SK-N-SH (cell line): ENCODE data around the gene KIF5B. TPM values are rescaled to one million over a fixed set of nuclear protein-coding genes. Genes with fewer than 3 reads are reported as not detected.

Experiments
- CTCF ChIA-PET: fragments of 300-600, 350-600 bp; formaldehyde crosslinking; extraction: SDS; loops from one replicate; lab custom pipeline; 2021; lab: Yijun Ruan, JAX
- POLR2A ChIA-PET: fragments of 350-600 bp; sonication (Branson Sonifier 250); formaldehyde crosslinking; extraction: SDS; loops from one replicate; lab custom pipeline; 2020; ENCODE audit warnings: antibody characterized with exemption, inconsistent platforms; lab: Yijun Ruan, JAX
- DNase-seq: peaks from one replicate; pipeline ENCODE4 v3.0.0; 2012
- H2AFZ ChIP-seq: fragments of 200-600 bp; sonication (generic); 2 replicates; pipeline ENCODE4 v1.8.1; 2016; ENCODE audit warnings: antibody characterized with exemption, mild to moderate bottlenecking, low read depth
- H3F3A ChIP-seq: fragments of 200-600 bp; sonication (generic); replicated peaks from 2 replicates; pipeline ENCODE3; 2016; ENCODE audit warnings: antibody characterized with exemption, mild to moderate bottlenecking; ENCODE audit not compliant: insufficient read depth
- H3K27ac ChIP-seq, 2 experiments: fragments of 200-500 bp in 1 of 2; fragments of 200-600 bp in 1 of 2; sonication (Bioruptor generic) in 1 of 2; sonication (generic), shearing (Covaris generic) in 1 of 2; 2 replicates each; pipeline versions ENCODE4 v1.5.1 to v1.6.1; 2014 to 2016; ENCODE audit warnings: low read depth in 2 of 2, inconsistent platforms in 1 of 2, low read length in 1 of 2, mild to moderate bottlenecking in 1 of 2, mixed read lengths in 1 of 2
- H3K27me3 ChIP-seq: fragments of 200-600 bp; sonication (generic), shearing (Covaris generic); 2 replicates; pipeline ENCODE4 v1.6.1; 2016; ENCODE audit warnings: mixed run types; ENCODE audit not compliant: insufficient read depth
- H3K36me3 ChIP-seq, 2 experiments: fragments of 200-500 bp in 1 of 2; fragments of 200-600 bp in 1 of 2; sonication (Bioruptor generic) in 1 of 2; sonication (generic) in 1 of 2; replicated peaks in 1 of 2; 2 replicates each; pipeline versions ENCODE3 to v1.5.1; 2014 to 2016; ENCODE audit warnings: low read length in 1 of 2, mild to moderate bottlenecking in 1 of 2; ENCODE audit not compliant: insufficient read depth in 2 of 2, control insufficient read depth in 1 of 2
- H3K4me1 ChIP-seq, 2 experiments: fragments of 200-500 bp in 1 of 2; fragments of 200-600 bp in 1 of 2; sonication (Bioruptor generic) in 1 of 2; sonication (generic), shearing (Covaris generic) in 1 of 2; 2 replicates each; pipeline versions ENCODE4 v1.5.1 to v1.6.1; 2014 to 2016; ENCODE audit warnings: low read depth in 1 of 2, low read length in 1 of 2, mixed run types in 1 of 2; ENCODE audit not compliant: insufficient read depth in 2 of 2, control insufficient read depth in 1 of 2
- H3K4me2 ChIP-seq: fragments of 200-600 bp; sonication (generic), shearing (Covaris generic); 2 replicates; pipeline ENCODE4 v1.6.1; 2017; ENCODE audit warnings: mixed run types
- H3K4me3 ChIP-seq, 2 experiments: fragments of 200-500 bp in 1 of 2; fragments of 200-600 bp in 1 of 2; sonication (Bioruptor generic) in 1 of 2; sonication (generic), shearing (Covaris generic) in 1 of 2; 2 replicates each; pipeline versions ENCODE4 v1.5.1 to v1.8.1; 2014 to 2016; ENCODE audit warnings: low read depth in 2 of 2, inconsistent platforms in 1 of 2, low read length in 1 of 2, mild to moderate bottlenecking in 1 of 2, mixed read lengths in 1 of 2, moderate library complexity in 1 of 2
- H3K79me2 ChIP-seq: fragments of 200-600 bp; sonication (generic); 2 replicates; pipeline ENCODE4 v1.8.1; 2017; ENCODE audit warnings: mild to moderate bottlenecking; ENCODE audit not compliant: insufficient read depth
- H3K9ac ChIP-seq: fragments of 200-600 bp; sonication (generic); 2 replicates; pipeline ENCODE4 v1.6.1; 2017; ENCODE audit warnings: mixed run types
- H3K9me2 ChIP-seq: fragments of 200-600 bp; sonication (generic); 2 replicates; pipeline ENCODE4 v1.6.1; 2017; ENCODE audit warnings: mixed run types
- H3K9me3 ChIP-seq: fragments of 200-600 bp; sonication (generic); 2 replicates; pipeline ENCODE4 v1.6.1; 2017; ENCODE audit warnings: mixed run types, mild to moderate bottlenecking, moderate library complexity
- H4K20me1 ChIP-seq: fragments of 200-600 bp; sonication (generic); 2 replicates; pipeline ENCODE4 v1.6.1; 2017; ENCODE audit warnings: mild to moderate bottlenecking, mixed run types; ENCODE audit not compliant: insufficient read depth
- EZH2phosphoT487 ChIP-seq: fragments of 200-600 bp; sonication (generic); IDR thresholded peaks from 2 replicates; pipeline ENCODE4 v1.6.1; 2017; ENCODE audit warnings: low read depth, mixed run types, mild to moderate bottlenecking, antibody characterized with exemption, moderate library complexity, borderline replicate concordance
- FOSL2 ChIP-seq: IDR thresholded peaks from 2 replicates; pipeline ENCODE4 v1.4.0; 2012; ENCODE audit warnings: low read depth, mild to moderate bottlenecking, moderate library complexity, borderline replicate concordance
- FOXM1 ChIP-seq: IDR thresholded peaks from 2 replicates; pipeline ENCODE4 v1.4.0; 2012; ENCODE audit warnings: low read depth, mild to moderate bottlenecking
- IRF3 ChIP-seq: fragments of 150-350 bp; IDR thresholded peaks from 2 replicates; pipeline ENCODE4 v1.6.1; 2016; ENCODE audit warnings: mild to moderate bottlenecking, low read depth, low read length
- MAX ChIP-seq: IDR thresholded peaks from 2 replicates; pipeline ENCODE4 v1.4.0; 2012; ENCODE audit warnings: low read depth
- MXI1 ChIP-seq: IDR thresholded peaks from 2 replicates; pipeline ENCODE4 v1.6.1; 2012; ENCODE audit warnings: mild to moderate bottlenecking, low read depth, low read length, improper control_type of control experiment
- NFIC ChIP-seq: IDR thresholded peaks from 2 replicates; pipeline ENCODE4 v1.4.0; 2012; ENCODE audit warnings: borderline replicate concordance
- PBX3 ChIP-seq: IDR thresholded peaks from 2 replicates; pipeline ENCODE4; 2012
- POLR2AphosphoS5 ChIP-seq: IDR thresholded peaks from 2 replicates; pipeline ENCODE4 v1.6.1; 2012; ENCODE audit warnings: low read depth, low read length
- RAD21 ChIP-seq: IDR thresholded peaks from 2 replicates; pipeline ENCODE4 v1.6.1; 2012; ENCODE audit warnings: mild to moderate bottlenecking, low read length
- RCOR1 ChIP-seq: fragments of 150-350 bp; IDR thresholded peaks from 2 replicates; pipeline ENCODE4 v1.6.1; 2017; ENCODE audit warnings: antibody characterized with exemption, low read length
- REST ChIP-seq: IDR thresholded peaks from 2 replicates; pipeline ENCODE4 v1.6.1; 2012; ENCODE audit warnings: mild to moderate bottlenecking, low read depth, low read length, moderate library complexity
- RXRA ChIP-seq: IDR thresholded peaks from 2 replicates; pipeline ENCODE4 v1.4.0; 2012; ENCODE audit warnings: low read depth, mild to moderate bottlenecking, borderline replicate concordance
- TAF1 ChIP-seq: IDR thresholded peaks from 2 replicates; pipeline ENCODE4 v1.6.1; 2012; ENCODE audit warnings: low read depth, mild to moderate bottlenecking, low read length, moderate library complexity, borderline replicate concordance
- TCF12 ChIP-seq: IDR thresholded peaks from 2 replicates; pipeline ENCODE4 v1.4.0; 2012
- USF2 ChIP-seq: fragments of 150-350 bp; IDR thresholded peaks from 2 replicates; pipeline ENCODE4 v1.6.1; 2017; ENCODE audit warnings: antibody characterized with exemption, low read length, low read depth, borderline replicate concordance
- WGBS: methylation state at CpG from one replicate; pipeline ENCODE4 v1.1.6; 2017; ENCODE audit warnings: low lambda C conversion rate; 5-methylcytosine and 5-hydroxymethylcytosine counted together
- polyA plus RNA-seq, 3 experiments: library from polyadenylated mRNA; depleted of rRNA; stranded (reverse); fragments of >200 nt; gene quantifications; 2 replicates each; pipeline ENCODE4 v1.2.3, GENCODE V29; 2012

The KIF5B gene
- polyA plus RNA-seq, 1 of the 3 experiments (the other 2 are of a cell fraction), result 15.7 TPM

- no peak overlapping the region for H3K9ac ChIP-seq
- ChIA-PET POLR2A (no interaction called here), CTCF (no interaction called here)
- H3K36me3 ChIP-seq, result peaks cover 6 to 17% of the 10 kb centered on the region in 2 experiments
- H3K4me1 ChIP-seq, result peaks cover 0 to 9% of the 10 kb centered on the region in 2 experiments; a peak in 1 of 4 replicates
- H3F3A ChIP-seq, result peaks cover 3% of the 10 kb centered on the region
- 100% methylated on average over 1 of the region's 1 CpG for WGBS
- no peak for DNase-seq
- no peak overlapping the region for H3K27ac ChIP-seq
- H3K79me2 ChIP-seq, result peaks cover 9% of the 10 kb centered on the region
- TF ChIP-seq FOSL2 (no peak), POLR2AphosphoS5 (no peak), FOXM1 (no peak), EZH2phosphoT487 (no peak), USF2 (no peak), RCOR1 (no peak), RAD21 (no peak), IRF3 (no peak), RXRA (no peak), TCF12 (no peak), TAF1 (no peak), MAX (no peak), MXI1 (no peak), NFIC (no peak), REST (no peak), PBX3 (no peak)
- H3K4me3 ChIP-seq, result no peak overlapping the region
- no peaks in the 10 kb centered on the region for H4K20me1 ChIP-seq
- no peak overlapping the region for H2AFZ ChIP-seq
- no peaks in the 10 kb centered on the region for H3K9me2 ChIP-seq
- no peaks in the 10 kb centered on the region for H3K9me3 ChIP-seq
- no peaks in the 10 kb centered on the region for H3K27me3 ChIP-seq
- no peak overlapping the region for H3K4me2 ChIP-seq
These were observed 53.7 kb downstream of the KIF5B start for GRCh38 chr10:32002531-32002930.
